Right forelimb (tissue), 1 donor: ENCODE results near the gene KLHL40.

ENCODE experiments used
- DNase-seq: peaks from one replicate; pipeline ENCODE4 v3.0.0-alpha.2; 2018

The KLHL40 gene

DNA sequence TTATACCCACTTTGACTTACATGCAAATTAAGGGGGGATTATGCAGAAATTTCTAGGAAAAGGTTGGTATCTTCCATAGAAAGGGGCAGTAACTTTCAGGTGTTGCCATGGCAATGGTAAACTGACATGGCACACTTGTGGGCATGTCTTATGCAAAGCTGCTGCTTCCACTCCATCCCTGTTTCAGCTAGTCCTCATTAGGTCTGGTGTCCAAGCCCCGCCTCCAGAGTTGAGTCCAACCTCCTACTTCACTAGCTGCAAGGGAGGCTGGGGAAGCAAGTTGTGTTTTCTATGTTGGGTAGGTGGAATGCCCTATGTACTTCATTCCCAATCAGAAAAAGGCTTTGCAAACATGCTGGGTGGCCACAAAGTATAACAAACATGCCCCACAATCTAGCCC lies 14.7 kb upstream of the KLHL40 start:
- peak; percentile 30 for DNase-seq

DNA sequence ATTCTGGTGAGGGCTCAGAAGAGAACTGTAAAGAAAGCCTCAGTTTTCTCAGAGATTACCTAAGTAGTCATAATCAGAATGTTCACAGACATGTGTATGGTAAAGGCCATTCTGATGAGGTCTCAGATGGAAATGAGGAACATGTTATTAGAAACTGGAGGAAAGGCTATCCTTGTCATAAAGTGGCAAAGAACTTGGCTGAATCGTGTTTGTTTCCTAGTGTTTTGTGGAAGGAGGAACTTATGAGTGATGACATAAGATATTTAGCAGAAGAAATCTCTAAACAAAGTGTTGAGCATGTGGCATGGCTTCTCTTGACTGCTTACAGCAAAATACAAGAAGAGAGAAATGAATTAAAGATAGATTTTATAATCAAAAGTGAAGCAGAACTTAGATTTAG lies 12.8 kb upstream of the KLHL40 start:
- DNase-seq: no peak

DNA sequence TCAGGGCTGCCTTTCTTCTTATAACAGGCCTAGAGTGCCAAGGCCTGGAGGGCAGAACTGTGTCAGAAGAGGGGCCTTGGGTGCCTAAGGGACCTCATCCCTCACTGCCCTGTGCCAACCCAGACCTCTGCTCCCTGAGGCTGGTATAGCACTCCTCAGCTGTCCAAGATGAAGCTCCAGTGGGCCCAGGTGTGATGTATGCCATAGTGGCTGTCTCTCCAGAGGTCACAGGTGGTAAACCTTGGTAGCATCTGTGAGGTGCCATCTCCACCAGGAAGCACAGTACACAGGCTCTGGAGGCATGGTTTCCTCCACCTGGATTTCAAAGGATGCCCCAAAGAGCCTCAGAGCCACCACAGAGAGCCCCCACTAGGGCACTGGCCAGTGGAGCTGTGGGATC lies 12.3 kb upstream of the KLHL40 start:
- no peak for DNase-seq

DNA sequence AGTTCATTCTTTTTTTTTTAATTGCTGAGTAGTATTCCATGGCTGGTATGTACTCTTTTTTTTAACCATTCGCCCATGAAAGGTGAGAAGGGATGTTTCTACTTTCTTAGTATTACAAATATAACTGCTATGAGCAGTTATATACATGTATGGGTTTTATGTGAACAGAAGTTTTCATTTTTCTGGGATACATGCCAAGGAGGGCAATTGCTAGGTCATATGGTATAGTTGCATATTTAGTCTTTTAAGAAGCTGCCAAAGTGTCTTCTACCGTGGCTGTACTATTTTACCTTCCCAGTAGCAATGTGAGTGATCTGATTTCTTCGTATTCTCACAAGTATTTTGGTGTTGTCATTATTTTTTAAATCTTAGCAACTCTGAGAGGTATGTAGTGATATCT lies 11.2 kb upstream of the KLHL40 start:
- no peak for DNase-seq

DNA sequence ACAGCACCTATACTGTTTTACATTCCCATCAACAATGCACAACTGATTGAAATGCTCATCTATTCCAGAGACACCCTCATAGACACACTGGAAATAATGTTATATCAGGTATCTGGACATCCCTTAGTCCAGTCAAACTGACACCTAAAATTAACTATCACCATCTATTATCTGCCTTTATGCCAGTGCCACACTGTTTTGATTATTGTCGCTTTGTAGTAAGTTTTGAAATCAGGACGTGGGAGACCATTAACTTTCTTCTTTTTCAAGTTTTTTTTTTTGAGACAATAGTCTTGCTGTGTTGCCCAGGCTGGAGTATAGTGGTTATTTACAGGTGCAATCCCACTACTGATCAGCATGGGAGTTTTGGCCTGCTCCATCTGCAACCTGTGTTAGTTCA lies 9.4 kb upstream of the KLHL40 start:
- no peak for DNase-seq

DNA sequence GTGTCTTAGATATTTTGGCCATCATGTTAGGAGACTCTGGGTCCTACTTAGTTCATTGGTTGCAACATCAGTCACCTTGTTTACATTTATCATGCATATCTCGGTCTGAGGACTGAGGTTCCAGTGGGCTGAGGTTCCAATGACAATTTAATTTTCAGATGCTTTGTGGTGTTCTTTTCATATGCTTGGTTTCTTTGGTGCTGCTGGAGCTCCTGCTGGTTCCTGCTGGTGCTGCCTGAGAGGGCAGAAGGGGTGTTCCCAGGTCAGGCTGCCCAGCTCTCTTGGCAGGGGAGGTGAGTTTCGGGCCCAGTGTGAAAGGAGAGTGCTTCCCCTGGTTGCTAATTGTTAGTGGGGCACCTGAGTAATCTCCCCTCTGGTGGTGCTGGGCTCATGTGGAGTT lies 6.9 kb upstream of the KLHL40 start:
- peak; percentile 4 for DNase-seq

DNA sequence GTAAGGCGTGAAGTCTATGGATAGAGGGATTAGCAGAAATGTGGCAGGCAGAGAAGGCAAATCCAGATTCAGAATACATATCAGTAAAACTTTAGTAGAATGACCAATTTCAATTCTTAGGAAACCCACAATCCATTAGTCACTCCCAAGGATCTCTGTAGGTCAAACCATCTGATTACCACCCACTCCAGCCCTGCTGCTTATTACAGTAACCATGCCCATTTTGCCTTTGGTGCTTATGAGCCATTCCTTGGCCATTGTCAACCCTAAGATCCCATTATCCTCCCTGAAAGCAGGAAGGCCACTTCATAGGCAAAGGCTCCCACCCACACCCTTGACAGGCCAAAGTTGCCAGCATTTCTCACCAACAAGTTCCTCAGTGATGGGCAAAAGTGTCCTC lies 5.1 kb upstream of the KLHL40 start:
- peak; percentile 9 for DNase-seq

DNA sequence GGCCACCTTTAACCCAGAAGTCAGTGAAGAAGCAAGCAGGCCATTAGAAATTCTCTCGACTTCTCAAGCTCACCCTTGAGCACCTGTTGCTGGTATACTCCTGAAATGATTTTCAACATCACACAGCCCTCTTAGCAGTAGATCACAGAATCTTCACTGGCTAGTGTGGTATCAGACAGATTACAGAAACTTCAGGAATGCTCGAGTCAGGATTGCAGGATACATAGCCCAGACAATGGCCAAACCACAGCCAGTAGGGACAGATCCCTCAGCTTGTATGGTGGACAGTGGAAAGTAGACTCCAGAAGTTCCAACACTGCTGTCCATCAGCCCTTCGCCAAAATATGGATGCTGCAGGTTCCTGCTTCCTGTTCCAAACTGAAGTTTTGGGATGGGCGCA lies 4.5 kb upstream of the KLHL40 start:
- DNase-seq: peak; percentile 17

DNA sequence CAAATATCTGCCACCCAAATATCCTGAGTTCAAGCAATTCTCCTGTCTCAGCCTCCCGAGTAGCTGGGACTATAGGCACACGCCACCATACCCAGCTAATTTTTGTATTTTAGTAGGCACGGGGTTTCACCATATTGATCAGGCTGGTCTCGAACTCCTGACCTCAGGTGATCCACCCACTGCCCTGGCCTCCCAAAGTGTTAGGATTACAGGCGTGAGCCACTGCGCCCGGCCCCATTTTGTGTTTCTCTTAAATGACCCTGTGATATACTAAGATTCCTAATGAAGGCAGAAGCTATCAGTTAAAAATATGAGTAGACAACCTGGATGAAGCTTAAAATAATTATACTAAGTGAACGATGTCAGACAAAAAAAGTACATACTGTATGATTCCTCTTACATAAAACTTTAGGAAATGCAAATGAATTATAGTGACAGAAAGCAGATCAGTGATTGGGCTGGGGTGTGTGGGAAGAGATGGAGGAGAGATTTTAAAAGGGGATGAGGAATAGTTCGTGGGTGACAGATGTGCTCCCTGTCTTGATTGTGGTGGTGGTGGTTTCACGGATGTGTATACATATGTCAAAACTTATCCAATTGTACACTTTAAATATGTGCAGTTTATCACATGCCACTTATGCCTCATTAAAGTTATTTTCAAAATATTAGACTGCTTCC lies 3.8 kb upstream of the KLHL40 start:
- DNase-seq: no peak

DNA sequence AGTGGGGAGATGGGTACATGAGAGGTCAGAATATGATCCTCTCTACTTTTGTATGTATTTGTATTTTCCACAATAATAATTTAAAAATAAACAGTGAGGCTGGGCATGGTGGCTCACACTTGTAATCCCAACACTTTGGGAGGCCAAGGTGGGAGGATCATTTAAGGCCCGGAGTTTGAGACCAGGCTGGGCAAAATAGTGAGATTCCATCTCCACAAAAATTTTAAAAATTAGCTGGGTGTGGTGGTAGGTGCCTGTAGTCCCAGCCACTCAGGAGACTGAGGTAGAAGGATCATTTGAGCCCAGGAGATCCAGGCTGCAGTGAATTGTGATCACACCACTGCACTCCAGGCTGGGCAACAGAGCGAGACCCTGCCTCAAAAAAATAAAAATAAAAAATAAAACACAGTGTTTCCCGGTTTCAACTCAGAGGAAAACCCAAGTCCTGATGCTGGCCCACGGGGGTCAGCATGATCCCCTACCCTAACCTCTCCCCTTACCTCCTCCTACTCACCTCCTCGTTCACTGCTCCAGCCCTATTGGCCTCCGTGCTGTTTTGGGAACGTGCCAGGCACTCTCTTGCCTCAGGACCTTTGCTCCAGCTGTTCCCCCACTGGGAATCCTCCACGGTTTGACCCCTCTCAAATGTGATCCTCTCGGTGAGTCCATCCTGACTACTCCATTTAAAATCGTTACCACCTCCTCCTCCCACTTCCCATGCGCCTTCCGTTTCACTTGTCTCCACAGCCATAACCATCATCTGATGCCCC lies 2.9 kb upstream of the KLHL40 start:
- no peak for DNase-seq

DNA sequence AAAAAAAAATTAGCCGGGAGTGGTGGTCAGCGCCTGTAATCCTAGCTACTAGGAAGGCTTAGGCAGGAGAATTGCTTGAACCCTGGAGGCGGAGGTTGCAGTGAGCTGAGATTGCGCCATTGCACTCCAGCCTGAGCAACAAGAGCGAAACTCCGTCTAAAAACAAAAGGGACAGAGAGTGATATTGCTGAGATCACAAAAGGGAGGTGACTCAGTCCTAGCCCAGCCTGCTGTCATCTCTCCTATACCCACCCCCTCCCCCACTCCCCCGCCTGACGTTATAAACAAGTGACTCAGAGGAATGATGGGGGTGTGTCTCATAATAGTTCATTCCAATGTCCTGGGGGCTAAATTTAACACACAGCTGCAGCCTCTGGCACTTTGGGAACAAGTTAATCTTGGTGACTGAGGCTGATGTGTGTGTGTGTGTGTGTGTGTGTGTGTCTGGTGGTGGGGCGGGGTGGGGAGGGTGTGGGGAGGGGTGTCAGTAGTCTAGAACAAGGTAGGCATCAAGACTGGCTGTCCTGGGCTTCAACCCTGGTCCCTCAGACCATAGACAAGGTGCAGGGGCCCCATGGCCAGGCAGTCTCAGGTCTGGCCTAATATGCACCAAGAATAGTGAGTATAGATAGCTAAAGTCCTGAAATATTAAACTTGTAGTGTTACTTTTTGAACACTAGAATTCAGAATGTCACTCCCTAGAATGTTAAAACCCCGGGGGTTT lies 1.3 kb upstream of the KLHL40 start:
- peak; percentile 47 for DNase-seq

DNA sequence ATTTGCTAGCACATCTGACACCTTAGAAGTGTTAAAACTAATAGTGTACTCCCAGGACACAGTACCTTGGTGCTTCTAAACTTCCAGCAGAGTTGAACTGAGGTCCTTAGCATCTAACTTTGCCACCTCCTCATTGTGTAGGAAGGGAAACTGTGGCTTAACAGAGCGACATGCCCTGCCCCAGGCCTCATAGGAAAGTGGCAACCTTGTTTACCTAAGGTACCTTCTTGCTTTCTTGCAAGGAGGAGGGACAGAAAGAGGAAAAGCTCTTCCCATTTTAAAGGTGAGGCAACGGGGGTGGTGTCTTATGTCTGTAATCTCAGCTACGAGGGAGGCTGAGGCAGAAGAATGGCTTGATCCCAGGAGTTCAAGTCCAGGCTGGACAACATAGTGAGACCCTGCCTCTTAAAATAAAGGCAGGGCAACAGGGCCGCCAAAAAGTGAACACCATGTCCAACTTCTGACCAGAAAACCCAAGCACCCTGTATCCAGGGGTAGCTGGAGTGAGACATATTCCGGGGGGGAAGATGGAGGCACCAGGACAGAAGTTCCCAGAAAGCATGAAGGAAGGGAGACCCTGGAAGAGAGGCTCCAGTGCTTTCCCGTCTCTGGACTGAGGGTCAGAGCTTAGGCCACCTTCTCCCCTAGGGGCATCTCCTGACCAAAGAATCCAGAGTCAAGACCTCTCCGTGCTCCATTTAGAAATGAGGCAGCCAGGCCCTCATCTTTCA lies 540 bp upstream of the KLHL40 start:
- peak; percentile 31 for DNase-seq

DNA sequence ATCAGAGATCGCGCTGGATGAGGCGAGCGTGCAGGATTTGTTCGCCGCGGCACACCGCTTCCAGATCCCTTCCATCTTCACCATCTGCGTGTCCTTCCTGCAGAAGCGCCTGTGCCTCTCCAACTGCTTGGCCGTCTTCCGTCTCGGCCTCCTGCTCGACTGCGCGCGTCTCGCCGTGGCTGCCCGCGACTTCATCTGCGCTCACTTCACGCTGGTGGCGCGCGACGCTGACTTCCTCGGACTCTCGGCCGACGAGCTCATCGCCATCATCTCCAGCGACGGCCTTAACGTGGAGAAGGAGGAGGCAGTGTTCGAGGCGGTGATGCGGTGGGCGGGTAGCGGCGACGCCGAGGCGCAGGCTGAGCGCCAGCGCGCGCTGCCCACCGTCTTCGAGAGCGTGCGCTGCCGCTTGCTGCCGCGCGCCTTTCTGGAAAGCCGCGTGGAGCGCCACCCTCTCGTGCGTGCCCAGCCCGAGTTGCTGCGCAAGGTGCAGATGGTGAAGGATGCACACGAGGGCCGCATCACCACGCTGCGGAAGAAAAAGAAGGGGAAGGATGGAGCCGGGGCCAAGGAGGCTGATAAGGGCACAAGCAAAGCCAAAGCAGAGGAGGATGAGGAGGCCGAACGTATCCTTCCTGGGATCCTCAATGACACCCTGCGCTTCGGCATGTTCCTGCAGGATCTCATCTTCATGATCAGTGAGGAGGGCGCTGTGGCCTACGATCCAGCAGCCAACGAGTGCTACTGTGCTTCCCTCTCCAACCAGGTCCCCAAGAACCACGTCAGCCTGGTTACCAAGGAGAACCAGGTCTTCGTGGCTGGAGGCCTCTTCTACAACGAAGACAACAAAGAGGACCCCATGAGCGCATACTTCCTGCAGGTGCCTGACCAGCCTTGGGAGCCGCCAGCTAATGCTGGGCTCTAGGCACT lies 819 bp downstream of the KLHL40 start:
- peak; percentile 47 for DNase-seq

DNA sequence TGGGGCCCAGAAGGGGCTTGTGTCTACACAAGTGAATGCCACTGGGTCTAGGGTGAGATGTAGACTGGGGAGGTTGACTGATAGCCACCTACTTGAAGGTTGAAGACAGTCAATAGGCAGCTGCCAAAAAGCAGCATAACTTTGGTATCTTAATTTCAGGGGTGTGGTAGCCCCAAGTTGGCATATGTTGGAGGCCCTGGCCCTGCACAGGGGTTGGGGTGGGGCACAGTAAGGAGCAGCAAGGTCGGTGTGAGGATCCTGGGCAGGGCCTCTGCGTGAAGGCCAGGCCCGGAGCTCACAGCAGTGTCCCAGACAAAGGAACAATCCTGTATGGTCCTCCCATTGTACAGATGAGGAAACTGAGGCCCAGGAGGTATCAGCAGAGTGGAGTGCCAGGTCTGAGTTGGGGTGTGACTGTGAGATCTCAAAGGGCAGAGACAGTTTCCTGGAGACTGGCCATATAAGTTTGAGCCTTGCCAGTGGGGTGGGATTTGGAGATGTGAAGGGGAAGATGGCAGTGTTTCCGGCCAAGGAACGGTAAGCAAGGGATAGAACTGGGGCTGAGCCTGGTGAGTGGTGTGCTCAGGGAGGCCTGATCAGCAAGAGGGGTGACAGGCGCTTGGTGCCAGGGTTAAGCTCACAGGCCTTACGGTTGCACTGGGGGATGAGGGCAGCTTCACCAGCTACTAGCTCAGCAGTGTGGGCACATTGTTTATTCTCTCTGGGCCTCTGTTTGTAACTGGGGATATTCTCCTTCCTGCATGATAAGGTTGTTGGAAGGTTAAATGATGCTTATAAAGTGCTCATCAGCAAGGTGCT lies 1.7 kb downstream of the KLHL40 start:
- peak; percentile 24 for DNase-seq

DNA sequence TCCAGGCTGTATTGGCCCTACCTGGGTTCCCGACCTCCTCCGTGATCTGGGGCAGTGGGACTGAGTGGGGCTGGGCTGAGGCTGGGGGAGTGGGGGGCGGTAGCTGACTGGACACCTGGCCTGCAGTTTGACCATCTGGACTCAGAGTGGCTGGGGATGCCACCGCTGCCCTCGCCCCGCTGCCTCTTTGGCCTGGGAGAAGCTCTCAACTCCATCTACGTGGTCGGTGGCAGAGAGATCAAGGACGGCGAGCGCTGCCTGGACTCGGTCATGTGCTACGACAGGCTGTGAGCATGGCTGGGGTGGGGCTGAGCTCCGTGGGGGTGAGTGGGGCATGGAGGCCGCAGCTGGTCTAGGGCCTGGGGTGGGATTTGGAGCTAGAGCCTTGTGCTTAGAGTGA lies 2.7 kb downstream of the KLHL40 start:
- DNase-seq: peak; percentile 22

DNA sequence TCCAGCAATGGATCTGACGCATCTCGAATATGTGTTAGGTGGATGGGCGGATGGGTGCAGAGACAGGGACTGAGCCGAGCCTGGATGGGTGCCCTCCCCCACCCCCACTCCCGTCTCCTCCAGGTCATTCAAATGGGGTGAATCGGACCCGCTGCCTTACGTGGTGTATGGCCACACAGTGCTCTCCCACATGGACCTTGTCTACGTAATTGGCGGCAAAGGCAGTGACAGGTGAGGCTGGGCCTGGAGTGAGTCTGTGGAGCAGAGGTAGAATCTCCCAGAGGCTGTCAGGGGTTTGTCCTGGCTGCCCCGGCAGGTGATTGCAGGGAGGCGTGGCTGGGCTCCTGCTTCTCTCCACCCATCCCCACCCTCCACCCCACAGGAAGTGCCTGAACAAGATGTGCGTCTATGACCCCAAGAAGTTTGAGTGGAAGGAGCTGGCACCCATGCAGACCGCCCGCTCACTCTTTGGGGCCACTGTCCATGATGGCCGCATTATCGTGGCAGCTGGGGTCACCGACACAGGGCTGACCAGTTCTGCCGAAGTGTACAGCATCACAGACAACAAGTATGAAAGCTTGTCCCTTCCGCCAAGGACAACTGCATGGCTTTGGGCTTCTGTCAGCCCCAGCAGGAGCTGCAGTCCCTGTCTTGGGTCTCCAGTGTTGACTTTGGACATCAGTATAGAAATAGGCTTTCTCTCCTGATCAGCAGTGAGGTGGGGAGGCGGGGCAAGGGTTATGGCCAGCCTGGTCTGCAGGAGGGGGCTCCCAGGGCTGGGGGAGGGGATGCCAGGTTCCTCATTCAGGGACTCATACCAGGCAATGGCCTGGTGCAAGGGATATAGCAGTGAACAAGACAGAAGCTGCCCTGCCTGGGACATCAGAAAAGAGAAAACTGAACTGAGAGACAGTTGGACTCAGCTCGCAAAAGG lies 3.4 kb downstream of the KLHL40 start:
- DNase-seq: peak; percentile 17

DNA sequence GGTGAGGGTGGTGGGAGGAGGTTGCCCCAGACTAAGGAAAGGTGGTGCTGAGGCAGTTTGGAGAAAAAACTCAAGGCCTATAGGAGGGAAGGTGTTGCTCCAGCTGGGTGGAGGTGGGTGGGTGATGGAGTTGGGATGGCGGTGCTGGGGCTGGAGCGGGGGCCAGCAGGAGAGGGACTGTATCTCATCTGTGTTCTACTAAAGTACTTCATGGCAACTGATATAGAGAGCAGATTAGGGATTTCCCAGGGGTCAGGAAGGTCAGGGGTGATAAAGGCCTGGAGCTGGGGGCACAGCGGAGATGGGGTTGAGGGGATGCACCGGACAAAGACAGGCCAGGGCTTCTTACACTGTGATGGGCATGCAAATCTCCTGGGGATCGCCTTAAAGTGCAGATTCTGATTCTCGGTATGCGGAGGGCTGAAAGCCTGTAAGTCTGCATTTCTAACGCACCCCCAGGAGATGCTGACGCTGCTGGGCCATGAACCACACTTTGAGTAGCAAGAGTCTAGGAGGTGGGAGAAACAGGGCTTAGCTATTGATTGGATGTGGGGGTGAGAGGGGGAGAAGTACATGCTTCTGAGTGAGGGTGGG lies 4.2 kb downstream of the KLHL40 start:
- peak; percentile 17 for DNase-seq

DNA sequence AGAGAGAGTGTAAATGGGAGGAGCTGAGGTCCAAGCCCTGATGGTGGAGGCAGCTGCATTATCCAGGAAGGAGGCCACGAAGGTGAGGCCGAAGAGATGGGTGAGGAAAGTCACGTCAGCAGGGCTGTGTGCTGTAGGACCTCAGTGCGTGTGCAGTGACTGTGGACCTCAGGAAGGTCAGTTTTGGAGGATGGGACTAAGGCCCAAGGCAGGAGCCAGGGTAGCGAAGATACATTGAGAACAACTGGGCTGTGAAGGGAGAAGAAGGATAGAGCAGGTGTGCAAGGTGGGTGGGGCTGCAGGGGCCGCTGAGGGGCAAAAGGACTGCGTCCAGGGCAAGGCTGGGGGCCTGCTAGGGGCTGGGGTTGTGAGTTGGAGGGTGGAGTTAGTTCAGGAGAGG lies 4.9 kb downstream of the KLHL40 start:
- no peak for DNase-seq
